ENCODE results near the gene NTRK2. TPM values are rescaled to one million over a fixed set of nuclear protein-coding genes. Genes with fewer than 3 reads are reported as not detected.

NTRK2 gene
- total RNA-seq, 1 donor from 2014 or later: 0.02 TPM

GRCh38 chr9:84928419-84928818 is 258.9 kb downstream of the NTRK2 start:
- no peaks in the 10 kb centered on the region for H3K9me3 ChIP-seq (ENCODE audit: low read depth)
- TF ChIP-seq CTCF (IDR thresholded peaks at IDR 0.05) (no peak), EZH2phosphoT487 (IDR thresholded peaks at IDR 0.05) (no peak), EZH2 (IDR thresholded peaks at IDR 0.05) (no peak)
- H3K36me3 ChIP-seq: no peaks in the 10 kb centered on the region
- H3F3A ChIP-seq (ENCODE audit: low read depth): no peaks in the 10 kb centered on the region
- H3K4me3 ChIP-seq: no peak overlapping the region
- Mint-ChIP-seq H3K4me1 (peaks cover 36% of the 10 kb centered on the region), H3K9me3 (peaks cover 6% of the 10 kb centered on the region), H3K4me3 (no peak overlapping the region), H3K27me3 (ENCODE audit: insufficient read depth, low read depth) (no peaks in the 10 kb centered on the region), H3K36me3 (no peaks in the 10 kb centered on the region), H3K27ac (no peak overlapping the region)
- H3K27me3 ChIP-seq: no peaks in the 10 kb centered on the region
- no peak overlapping the region for H3K9ac ChIP-seq
- DNase-seq (ENCODE audit: low spot score): no peak
- peaks cover 24% of the 10 kb centered on the region for H3K4me1 ChIP-seq
- H3K79me2 ChIP-seq (ENCODE audit: low read depth): no peaks in the 10 kb centered on the region
- no peak overlapping the region for H2AFZ ChIP-seq (replicated peaks)
- H3K4me2 ChIP-seq: no peak overlapping the region
- H3K27ac ChIP-seq: no peak overlapping the region
- H4K20me1 ChIP-seq (ENCODE audit: low read depth): no peaks in the 10 kb centered on the region

- no peaks in the 10 kb centered on the region for H3K27me3 Mint-ChIP-seq (ENCODE audit: insufficient read depth, low read depth)
These were observed 259.5 kb downstream of the NTRK2 start for GRCh38 chr9:84929068-84929467.

GRCh38 chr9:84932915-84933527 is 263.5 kb downstream of the NTRK2 start:
- H3K27ac Mint-ChIP-seq: peak overlapping the region; percentile 68
- H3K4me1 Mint-ChIP-seq: peaks cover 43% of the 10 kb centered on the region
- H3K36me3 Mint-ChIP-seq: peaks cover 2% of the 10 kb centered on the region
- Histone ChIP-seq H3F3A (ENCODE audit: low read depth) (peaks cover 7% of the 10 kb centered on the region), H3K4me1 (peaks cover 25% of the 10 kb centered on the region), H2AFZ (replicated peaks) (peak overlapping the region; percentile 23), H3K27me3 (no peaks in the 10 kb centered on the region), H3K9ac (no peak overlapping the region), H3K79me2 (ENCODE audit: low read depth) (no peaks in the 10 kb centered on the region), H3K27ac (no peak overlapping the region), H3K9me3 (ENCODE audit: low read depth) (no peaks in the 10 kb centered on the region), H3K4me3 (no peak overlapping the region), H4K20me1 (ENCODE audit: low read depth) (no peaks in the 10 kb centered on the region), H3K4me2 (no peak overlapping the region), H3K36me3 (no peaks in the 10 kb centered on the region)
- TF ChIP-seq CTCF (IDR thresholded peaks at IDR 0.05) (peak; percentile 47), EZH2phosphoT487 (IDR thresholded peaks at IDR 0.05) (no peak)
- H3K9me3 Mint-ChIP-seq: no peaks in the 10 kb centered on the region
- H3K4me3 Mint-ChIP-seq: no peak overlapping the region
- peaks cover 3% of the 10 kb centered on the region for H3K27me3 Mint-ChIP-seq (ENCODE audit: insufficient read depth, low read depth)
- DNase-seq (ENCODE audit: low spot score): no peak

More at GRCh38 chr9:84929068-84929467, 259.5 kb downstream of the NTRK2 start:
- H3K27ac Mint-ChIP-seq: no peak overlapping the region
- no peak overlapping the region for H2AFZ ChIP-seq (replicated peaks)
- no peaks in the 10 kb centered on the region for H3K27me3 ChIP-seq
- H3K4me3 ChIP-seq: no peak overlapping the region
- no peak for DNase-seq (ENCODE audit: low spot score)
- H3K4me1 ChIP-seq: peaks cover 22% of the 10 kb centered on the region
- H3K4me2 ChIP-seq: no peak overlapping the region
- no peak for TF ChIP-seq EZH2 (IDR thresholded peaks at IDR 0.05)
- TF ChIP-seq EZH2phosphoT487 (IDR thresholded peaks at IDR 0.05): no peak
- TF ChIP-seq CTCF (IDR thresholded peaks at IDR 0.05): no peak
- H3K27ac ChIP-seq: no peak overlapping the region
- no peaks in the 10 kb centered on the region for H3K36me3 ChIP-seq
- H3K9me3 ChIP-seq (ENCODE audit: low read depth): no peaks in the 10 kb centered on the region
- peaks cover 34% of the 10 kb centered on the region for H3K4me1 Mint-ChIP-seq
- H3K4me3 Mint-ChIP-seq: no peak overlapping the region
- no peaks in the 10 kb centered on the region for H3K36me3 Mint-ChIP-seq
- no peaks in the 10 kb centered on the region for H3F3A ChIP-seq (ENCODE audit: low read depth)
- peaks cover 6% of the 10 kb centered on the region for H3K9me3 Mint-ChIP-seq
- H3K9ac ChIP-seq: no peak overlapping the region
- H3K79me2 ChIP-seq (ENCODE audit: low read depth): no peaks in the 10 kb centered on the region
- H4K20me1 ChIP-seq (ENCODE audit: low read depth): no peaks in the 10 kb centered on the region

Data from neural progenitor cell (in vitro differentiated cells).